Measurements from ENCODE around the gene FMO3. TPM values are rescaled to one million over a fixed set of nuclear protein-coding genes. Genes with fewer than 3 reads are reported as not detected.

FMO3 gene
- not detected in 2 replicates for total RNA-seq

GRCh38 chr1:171090604-171091003 lies at the start of gene FMO3:
FMO3 (plus strand) TSS chr1:171090905; CDS start chr1:171092659, 1,754 bp downstream.
- Mint-ChIP-seq H3K4me3 (ENCODE audit: low read depth) (no peak within 1 kb of the TSS), H3K4me1 (ENCODE audit: low read depth) (no peaks in the 10 kb centered on the region), H3K27me3 (ENCODE audit: low read depth) (no peaks in the 10 kb centered on the region), H3K36me3 (ENCODE audit: low read depth) (no peaks in the 10 kb centered on the region), H3K27ac (no peak within 1 kb of the TSS), H3K9me3 (no peaks in the 10 kb centered on the region)
- intact Hi-C loops (cut with micrococcal nuclease) = no loop called here
- DNase-seq (ENCODE audit: low spot score) = no peak

GRCh38 chr1:171048014-171048413 lies 42.7 kb upstream of the FMO3 start:
- intact Hi-C loops (cut with micrococcal nuclease) = no loop called here
- Mint-ChIP-seq H3K9me3 (peaks cover 28% of the 10 kb centered on the region), H3K4me3 (ENCODE audit: low read depth) (no peak overlapping the region), H3K27me3 (ENCODE audit: low read depth) (no peaks in the 10 kb centered on the region), H3K27ac (no peak overlapping the region), H3K36me3 (ENCODE audit: low read depth) (no peaks in the 10 kb centered on the region), H3K4me1 (ENCODE audit: low read depth) (no peaks in the 10 kb centered on the region)
- DNase-seq (ENCODE audit: low spot score) = no peak

- no peak for DNase-seq (ENCODE audit: low spot score)
- H3K27me3 Mint-ChIP-seq (ENCODE audit: low read depth) = no peaks in the 10 kb centered on the region
These were observed 37.7 kb upstream of the FMO3 start for GRCh38 chr1:171052977-171053376.

DNA sequence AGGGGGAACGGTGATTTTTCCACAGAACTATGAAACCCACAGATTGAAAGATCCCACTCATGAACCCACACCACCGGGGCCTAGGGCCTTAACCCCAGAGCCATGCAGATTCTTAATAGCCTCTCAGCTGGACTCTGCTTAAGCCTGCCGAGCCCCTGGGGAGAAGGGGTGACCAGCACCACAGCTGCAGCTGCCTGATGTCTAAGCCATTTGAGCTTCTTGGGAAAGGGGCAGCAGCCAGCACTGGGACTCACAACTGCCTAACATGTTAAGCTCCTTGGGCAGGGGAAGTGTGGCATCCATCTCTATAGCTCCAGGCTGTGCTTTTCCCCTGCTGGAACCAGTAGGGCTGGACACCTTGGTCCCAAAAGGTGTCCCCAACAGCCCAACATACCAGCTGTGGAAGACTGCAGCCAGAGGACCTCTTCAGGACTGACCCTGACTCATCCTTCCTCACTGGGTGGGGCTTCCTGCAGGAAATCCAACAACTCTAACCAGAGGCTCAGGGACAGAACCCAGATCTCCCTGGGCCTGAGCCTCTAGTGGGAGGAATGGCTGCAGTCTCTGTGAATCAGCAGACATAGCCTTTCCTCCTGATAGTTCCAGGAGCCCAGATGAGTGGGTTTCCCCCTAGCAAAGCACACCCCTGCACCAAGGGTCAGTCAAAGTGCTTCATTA lies 34.6 kb upstream of the FMO3 start:
- no peaks in the 10 kb centered on the region for H3K36me3 Mint-ChIP-seq (ENCODE audit: low read depth)
- H3K27me3 Mint-ChIP-seq (ENCODE audit: low read depth) = no peaks in the 10 kb centered on the region
- DNase-seq (ENCODE audit: low spot score) = no peak
- intact Hi-C loops (cut with micrococcal nuclease) = no loop called here
- H3K4me1 Mint-ChIP-seq (ENCODE audit: low read depth) = no peaks in the 10 kb centered on the region
- H3K4me3 Mint-ChIP-seq (ENCODE audit: low read depth) = no peak overlapping the region
- no peak overlapping the region for H3K27ac Mint-ChIP-seq
- H3K9me3 Mint-ChIP-seq = no peaks in the 10 kb centered on the region

More at GRCh38 chr1:171052977-171053376, 37.7 kb upstream of the FMO3 start:
- Mint-ChIP-seq H3K4me3 (ENCODE audit: low read depth) (no peak overlapping the region), H3K36me3 (ENCODE audit: low read depth) (no peaks in the 10 kb centered on the region), H3K4me1 (ENCODE audit: low read depth) (no peaks in the 10 kb centered on the region), H3K9me3 (no peaks in the 10 kb centered on the region), H3K27ac (no peak overlapping the region)
- intact Hi-C loops (cut with micrococcal nuclease) = no loop called here

- Mint-ChIP-seq H3K9me3 (no peaks in the 10 kb centered on the region), H3K27ac (no peak overlapping the region), H3K27me3 (ENCODE audit: low read depth) (no peaks in the 10 kb centered on the region), H3K36me3 (ENCODE audit: low read depth) (no peaks in the 10 kb centered on the region), H3K4me3 (ENCODE audit: low read depth) (no peak overlapping the region), H3K4me1 (ENCODE audit: low read depth) (no peaks in the 10 kb centered on the region)
- DNase-seq (ENCODE audit: low spot score) = no peak
- intact Hi-C loops (cut with micrococcal nuclease) = no loop called here
These were observed 29.1 kb upstream of the FMO3 start for GRCh38 chr1:171061425-171062143.

- H3K27ac Mint-ChIP-seq = no peak overlapping the region
- intact Hi-C loops (cut with micrococcal nuclease) = no loop called here
- no peaks in the 10 kb centered on the region for H3K36me3 Mint-ChIP-seq (ENCODE audit: low read depth)
- DNase-seq (ENCODE audit: low spot score) = no peak
- H3K4me1 Mint-ChIP-seq (ENCODE audit: low read depth) = no peaks in the 10 kb centered on the region
- H3K9me3 Mint-ChIP-seq = no peaks in the 10 kb centered on the region
- H3K27me3 Mint-ChIP-seq (ENCODE audit: low read depth) = no peaks in the 10 kb centered on the region
- H3K4me3 Mint-ChIP-seq (ENCODE audit: low read depth) = no peak overlapping the region
These were observed 27.8 kb upstream of the FMO3 start for GRCh38 chr1:171062902-171063301.

DNA sequence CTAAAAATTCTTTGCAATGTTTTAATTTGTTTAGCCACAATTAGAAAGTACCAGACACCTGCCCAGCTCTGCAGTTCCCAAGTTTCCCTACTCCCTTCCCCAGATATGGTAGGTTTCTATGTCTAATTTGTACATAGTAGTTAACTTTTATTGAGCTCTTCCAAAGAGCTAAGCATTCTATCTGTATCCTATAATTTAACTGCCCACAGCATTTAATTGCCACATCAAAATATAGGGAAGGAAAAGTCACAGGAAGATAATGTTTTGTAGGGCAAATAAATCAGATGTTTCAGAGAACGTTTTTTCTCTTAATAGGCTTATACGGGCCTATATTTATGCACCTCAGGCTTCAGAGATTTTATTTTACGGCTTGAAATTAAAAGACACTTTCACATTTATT lies 15.7 kb upstream of the FMO3 start:
- no peaks in the 10 kb centered on the region for H3K4me1 Mint-ChIP-seq (ENCODE audit: low read depth)
- DNase-seq (ENCODE audit: low spot score) = no peak
- no peaks in the 10 kb centered on the region for H3K9me3 Mint-ChIP-seq
- no peak overlapping the region for H3K4me3 Mint-ChIP-seq (ENCODE audit: low read depth)
- intact Hi-C loops (cut with micrococcal nuclease) = no loop called here
- H3K36me3 Mint-ChIP-seq (ENCODE audit: low read depth) = no peaks in the 10 kb centered on the region
- H3K27me3 Mint-ChIP-seq (ENCODE audit: low read depth) = no peaks in the 10 kb centered on the region
- no peak overlapping the region for H3K27ac Mint-ChIP-seq

DNA sequence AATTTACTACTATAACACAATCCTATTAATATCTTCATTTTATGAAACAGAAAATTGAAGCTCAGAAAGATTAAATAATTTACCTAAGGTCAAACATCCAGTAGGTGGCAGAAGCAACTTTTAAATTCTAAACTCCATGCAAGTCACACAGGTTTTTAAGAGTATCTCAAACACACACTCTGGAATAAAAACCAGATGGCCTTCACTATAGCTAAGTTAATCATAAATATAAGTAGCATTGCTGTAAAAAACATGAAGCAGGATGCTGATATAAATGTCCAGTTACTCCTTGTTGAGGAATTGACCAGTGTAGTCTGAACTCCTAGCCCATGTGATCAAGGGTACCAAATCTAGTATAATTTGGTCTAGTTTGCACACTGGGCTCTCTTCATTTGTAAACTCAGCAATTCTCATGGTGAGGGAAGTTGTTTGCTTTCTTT lies 9.4 kb upstream of the FMO3 start:
- Mint-ChIP-seq H3K4me1 (ENCODE audit: low read depth) (no peaks in the 10 kb centered on the region), H3K27me3 (ENCODE audit: low read depth) (no peaks in the 10 kb centered on the region), H3K4me3 (ENCODE audit: low read depth) (no peak overlapping the region), H3K9me3 (no peaks in the 10 kb centered on the region), H3K36me3 (ENCODE audit: low read depth) (no peaks in the 10 kb centered on the region), H3K27ac (no peak overlapping the region)
- no peak for DNase-seq (ENCODE audit: low spot score)
- intact Hi-C loops (cut with micrococcal nuclease) = no loop called here

GRCh38 chr1:171081763-171082201 lies 8.9 kb upstream of the FMO3 start:
- no peaks in the 10 kb centered on the region for H3K36me3 Mint-ChIP-seq (ENCODE audit: low read depth)
- DNase-seq (ENCODE audit: low spot score) = no peak
- intact Hi-C loops (cut with micrococcal nuclease) = no loop called here
- H3K27me3 Mint-ChIP-seq (ENCODE audit: low read depth) = no peaks in the 10 kb centered on the region
- no peaks in the 10 kb centered on the region for H3K9me3 Mint-ChIP-seq
- H3K27ac Mint-ChIP-seq = no peak overlapping the region
- H3K4me3 Mint-ChIP-seq (ENCODE audit: low read depth) = no peak overlapping the region
- no peaks in the 10 kb centered on the region for H3K4me1 Mint-ChIP-seq (ENCODE audit: low read depth)

DNA sequence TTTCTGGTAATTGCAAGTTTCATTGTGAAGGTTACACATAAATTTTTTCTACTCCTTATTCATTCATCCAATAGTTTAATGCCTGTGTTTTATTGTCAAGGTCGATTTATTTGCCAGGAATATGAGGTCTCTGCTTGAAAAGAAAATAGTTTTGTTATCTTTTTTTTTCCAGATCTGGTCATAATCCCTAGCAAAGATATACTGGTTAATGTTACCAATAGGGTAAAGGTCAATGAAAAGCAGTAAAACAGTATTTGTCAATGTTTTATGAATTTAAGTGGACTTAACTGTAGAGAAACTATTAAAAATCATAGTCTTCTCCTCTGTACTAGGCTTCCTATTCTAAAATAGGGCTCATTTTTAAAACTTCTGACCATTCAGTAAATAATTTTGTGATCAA lies 8.1 kb upstream of the FMO3 start:
- Mint-ChIP-seq H3K36me3 (ENCODE audit: low read depth) (no peaks in the 10 kb centered on the region), H3K27ac (no peak overlapping the region), H3K4me1 (ENCODE audit: low read depth) (no peaks in the 10 kb centered on the region), H3K27me3 (ENCODE audit: low read depth) (no peaks in the 10 kb centered on the region), H3K4me3 (ENCODE audit: low read depth) (no peak overlapping the region), H3K9me3 (no peaks in the 10 kb centered on the region)
- intact Hi-C loops (cut with micrococcal nuclease) = no loop called here
- DNase-seq (ENCODE audit: low spot score) = no peak

DNA sequence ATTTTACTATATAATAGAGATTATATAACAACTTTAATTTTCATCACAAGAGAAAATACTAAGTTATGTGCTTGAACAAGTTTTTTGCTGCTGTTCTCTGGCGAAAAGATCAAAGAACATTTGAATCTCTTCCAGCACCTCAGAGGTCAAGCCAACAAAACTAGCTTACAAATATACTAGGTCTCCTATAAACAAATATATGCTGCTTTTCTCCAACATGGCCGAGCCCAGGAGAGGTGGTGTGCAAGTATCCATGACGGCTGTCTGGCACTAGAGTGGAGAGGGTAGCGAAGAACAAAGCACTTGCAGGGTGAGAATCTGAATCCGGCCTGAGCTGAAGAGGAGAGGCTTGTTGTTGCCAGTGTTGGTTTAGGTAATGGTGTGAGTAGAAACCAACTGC lies 7.5 kb upstream of the FMO3 start:
- no peak overlapping the region for H3K4me3 Mint-ChIP-seq (ENCODE audit: low read depth)
- no peaks in the 10 kb centered on the region for H3K4me1 Mint-ChIP-seq (ENCODE audit: low read depth)
- intact Hi-C loops (cut with micrococcal nuclease) = no loop called here
- no peaks in the 10 kb centered on the region for H3K36me3 Mint-ChIP-seq (ENCODE audit: low read depth)
- no peaks in the 10 kb centered on the region for H3K27me3 Mint-ChIP-seq (ENCODE audit: low read depth)
- DNase-seq (ENCODE audit: low spot score) = no peak
- H3K27ac Mint-ChIP-seq = no peak overlapping the region
- H3K9me3 Mint-ChIP-seq = no peaks in the 10 kb centered on the region

- no peak for DNase-seq (ENCODE audit: low spot score)
- no peaks in the 10 kb centered on the region for H3K9me3 Mint-ChIP-seq
- H3K36me3 Mint-ChIP-seq (ENCODE audit: low read depth) = no peaks in the 10 kb centered on the region
- intact Hi-C loops (cut with micrococcal nuclease) = no loop called here
- H3K27ac Mint-ChIP-seq = no peak overlapping the region
- H3K4me1 Mint-ChIP-seq (ENCODE audit: low read depth) = no peaks in the 10 kb centered on the region
- H3K27me3 Mint-ChIP-seq (ENCODE audit: low read depth) = no peaks in the 10 kb centered on the region
- H3K4me3 Mint-ChIP-seq (ENCODE audit: low read depth) = no peak overlapping the region
These were observed 6.6 kb upstream of the FMO3 start for GRCh38 chr1:171084091-171084490.

DNA sequence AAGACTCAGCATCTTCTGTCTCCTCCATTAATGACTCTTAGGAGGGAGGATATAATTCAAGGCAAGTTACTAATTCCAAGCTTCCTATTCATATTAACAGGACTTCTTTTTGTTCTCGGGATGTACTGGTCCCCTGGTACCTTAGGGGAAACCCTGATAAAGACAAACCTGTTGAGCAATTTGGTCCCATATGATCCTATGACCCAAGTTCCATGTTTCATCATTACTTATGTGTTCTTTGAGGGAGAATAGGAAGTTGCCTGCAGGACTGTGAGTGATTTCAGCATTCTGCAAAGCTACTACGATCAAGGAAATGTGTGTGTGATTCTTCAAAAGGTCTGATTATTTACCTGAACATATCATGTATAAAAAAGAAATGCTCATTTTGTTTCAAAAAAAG lies 5.8 kb upstream of the FMO3 start:
- Mint-ChIP-seq H3K4me1 (ENCODE audit: low read depth) (no peaks in the 10 kb centered on the region), H3K27me3 (ENCODE audit: low read depth) (no peaks in the 10 kb centered on the region), H3K4me3 (ENCODE audit: low read depth) (no peak overlapping the region), H3K9me3 (no peaks in the 10 kb centered on the region), H3K36me3 (ENCODE audit: low read depth) (no peaks in the 10 kb centered on the region), H3K27ac (no peak overlapping the region)
- intact Hi-C loops (cut with micrococcal nuclease) = no loop called here
- no peak for DNase-seq (ENCODE audit: low spot score)
